ENCODE results near the gene ARID1A.

ARID1A gene

DNA sequence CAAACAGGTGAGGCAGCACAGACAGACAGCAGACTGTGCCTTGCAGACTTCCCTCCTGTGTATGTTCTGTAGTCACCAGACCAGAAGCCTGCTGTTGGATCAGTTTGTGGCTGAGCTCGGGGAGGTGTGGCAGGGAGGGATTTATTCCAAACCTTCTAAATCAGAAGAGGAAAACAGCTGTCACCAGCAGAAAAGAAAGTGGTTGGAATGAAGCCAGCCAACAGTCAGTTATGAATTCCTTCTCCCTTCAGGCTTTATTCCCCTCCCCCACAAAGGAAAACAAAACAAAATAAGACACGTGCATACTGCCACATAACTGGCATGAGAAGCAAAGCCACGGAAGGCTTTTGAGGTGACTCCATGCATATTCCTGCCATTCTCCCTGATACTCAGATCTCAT, 72.9 kb downstream of the ARID1A start:
- DNase-seq = no peak

DNA sequence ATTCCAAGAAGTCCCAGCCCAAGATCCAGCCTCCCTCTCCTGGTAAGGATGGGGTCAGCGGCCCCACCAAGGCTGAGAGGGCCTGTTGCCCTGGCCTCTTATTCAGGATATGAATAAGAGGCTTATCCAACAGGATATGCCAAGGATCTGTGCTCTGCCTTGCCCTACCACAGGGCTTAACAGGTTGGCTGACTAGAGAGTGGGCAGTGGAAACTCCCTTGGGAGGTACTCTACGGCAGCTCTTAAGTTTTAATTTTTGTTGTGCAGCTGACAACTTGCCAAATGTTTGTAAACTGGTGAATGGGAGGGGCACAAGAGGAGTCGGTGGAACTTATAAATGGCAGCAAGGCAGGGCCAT, 75.4 kb downstream of the ARID1A start:
- no peak for DNase-seq

DNA sequence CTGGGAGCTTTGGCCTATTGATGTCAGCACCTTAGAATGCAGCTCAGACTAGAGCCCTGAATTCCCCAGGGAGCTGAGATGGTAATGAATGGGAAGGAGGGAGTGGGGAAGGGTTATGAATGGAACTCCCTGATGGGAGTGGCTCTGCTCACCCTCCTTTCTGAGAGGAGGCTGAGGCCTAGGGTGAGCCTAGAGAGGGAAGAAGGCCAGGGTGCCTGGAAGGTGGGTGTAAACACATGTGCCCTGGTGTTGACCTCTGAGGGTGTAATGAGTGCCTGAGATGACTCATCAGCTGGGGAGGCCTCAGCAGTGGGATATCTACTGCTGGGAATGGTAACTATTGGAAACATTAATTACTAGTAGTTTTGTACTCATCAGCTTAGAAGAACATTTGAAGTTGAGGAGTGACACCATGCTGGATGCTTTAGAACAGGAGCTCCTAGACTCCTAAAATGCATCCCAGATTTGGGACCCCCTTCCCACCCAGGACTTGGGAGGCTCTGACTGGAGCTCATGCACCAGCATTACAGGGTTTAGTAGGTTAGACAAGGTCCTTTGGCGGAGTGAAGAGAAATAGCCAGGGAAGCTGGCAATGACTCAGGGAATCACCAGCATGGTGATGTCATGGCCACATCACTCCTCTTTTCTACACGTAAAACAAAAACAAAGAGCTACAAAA, 76.0 kb downstream of the ARID1A start:
- DNase-seq = peak; percentile 14

DNA sequence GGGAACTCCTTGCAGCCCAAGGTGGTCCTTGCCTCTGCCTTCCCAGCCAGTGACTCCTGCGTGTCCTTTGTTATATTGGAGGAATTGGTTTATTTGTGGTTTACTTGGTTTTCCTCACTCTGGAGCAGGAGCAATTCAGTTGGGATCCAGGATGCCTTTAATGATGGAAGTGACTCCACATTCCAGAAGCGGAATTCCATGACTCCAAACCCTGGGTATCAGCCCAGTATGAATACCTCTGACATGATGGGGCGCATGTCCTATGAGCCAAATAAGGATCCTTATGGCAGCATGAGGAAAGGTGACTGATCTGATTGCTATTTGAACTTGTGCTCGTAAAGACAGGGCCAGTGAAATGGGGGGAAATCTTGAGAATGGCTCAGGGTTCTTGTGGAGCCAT, 76.9 kb downstream of the ARID1A start:
- no peak for DNase-seq

DNA sequence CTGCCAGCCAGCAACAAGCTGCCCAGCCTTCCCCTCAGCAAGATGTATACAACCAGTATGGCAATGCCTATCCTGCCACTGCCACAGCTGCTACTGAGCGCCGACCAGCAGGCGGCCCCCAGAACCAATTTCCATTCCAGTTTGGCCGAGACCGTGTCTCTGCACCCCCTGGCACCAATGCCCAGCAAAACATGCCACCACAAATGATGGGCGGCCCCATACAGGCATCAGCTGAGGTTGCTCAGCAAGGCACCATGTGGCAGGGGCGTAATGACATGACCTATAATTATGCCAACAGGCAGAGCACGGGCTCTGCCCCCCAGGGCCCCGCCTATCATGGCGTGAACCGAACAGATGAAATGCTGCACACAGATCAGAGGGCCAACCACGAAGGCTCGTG, 78.6 kb downstream of the ARID1A start:
- no peak for DNase-seq

DNA sequence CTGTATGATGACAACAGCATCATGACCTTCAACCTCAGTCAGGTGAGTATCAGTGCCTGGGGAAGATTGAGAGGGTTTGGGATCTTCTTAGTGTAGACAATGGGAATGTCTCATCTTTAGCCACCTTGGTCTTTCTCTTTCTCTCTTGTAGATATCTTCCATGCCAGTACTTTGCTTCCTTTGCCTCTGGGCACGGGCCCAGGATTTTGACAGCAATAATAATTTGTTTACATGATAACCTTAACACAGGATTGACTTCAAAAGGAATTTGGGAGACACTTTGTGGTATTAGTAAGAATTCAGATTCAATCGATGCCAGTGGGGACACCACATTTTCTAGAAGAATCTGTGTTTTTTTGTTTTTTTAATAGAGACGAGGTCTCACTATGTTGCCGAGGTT, 79.9 kb downstream of the ARID1A start:
- no peak for DNase-seq

DNA sequence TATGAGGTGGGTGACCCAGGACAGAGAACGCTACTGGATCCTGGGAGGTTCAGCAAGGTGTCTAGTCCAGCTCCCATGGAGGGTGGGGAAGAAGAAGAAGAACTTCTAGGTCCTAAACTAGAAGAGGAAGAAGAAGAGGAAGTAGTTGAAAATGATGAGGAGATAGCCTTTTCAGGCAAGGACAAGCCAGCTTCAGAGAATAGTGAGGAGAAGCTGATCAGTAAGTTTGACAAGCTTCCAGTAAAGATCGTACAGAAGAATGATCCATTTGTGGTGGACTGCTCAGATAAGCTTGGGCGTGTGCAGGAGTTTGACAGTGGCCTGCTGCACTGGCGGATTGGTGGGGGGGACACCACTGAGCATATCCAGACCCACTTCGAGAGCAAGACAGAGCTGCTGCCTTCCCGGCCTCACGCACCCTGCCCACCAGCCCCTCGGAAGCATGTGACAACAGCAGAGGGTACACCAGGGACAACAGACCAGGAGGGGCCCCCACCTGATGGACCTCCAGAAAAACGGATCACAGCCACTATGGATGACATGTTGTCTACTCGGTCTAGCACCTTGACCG, 83.4 kb downstream of the ARID1A start:
- DNase-seq = no peak

DNA sequence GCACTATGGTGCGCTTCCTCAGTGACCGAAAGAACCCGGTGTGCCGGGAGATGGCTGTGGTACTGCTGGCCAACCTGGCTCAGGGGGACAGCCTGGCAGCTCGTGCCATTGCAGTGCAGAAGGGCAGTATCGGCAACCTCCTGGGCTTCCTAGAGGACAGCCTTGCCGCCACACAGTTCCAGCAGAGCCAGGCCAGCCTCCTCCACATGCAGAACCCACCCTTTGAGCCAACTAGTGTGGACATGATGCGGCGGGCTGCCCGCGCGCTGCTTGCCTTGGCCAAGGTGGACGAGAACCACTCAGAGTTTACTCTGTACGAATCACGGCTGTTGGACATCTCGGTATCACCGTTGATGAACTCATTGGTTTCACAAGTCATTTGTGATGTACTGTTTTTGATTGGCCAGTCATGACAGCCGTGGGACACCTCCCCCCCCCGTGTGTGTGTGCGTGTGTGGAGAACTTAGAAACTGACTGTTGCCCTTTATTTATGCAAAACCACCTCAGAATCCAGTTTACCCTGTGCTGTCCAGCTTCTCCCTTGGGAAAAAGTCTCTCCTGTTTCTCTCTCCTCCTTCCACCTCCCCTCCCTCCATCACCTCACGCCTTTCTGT, 84.6 kb downstream of the ARID1A start:
- DNase-seq = no peak

DNA sequence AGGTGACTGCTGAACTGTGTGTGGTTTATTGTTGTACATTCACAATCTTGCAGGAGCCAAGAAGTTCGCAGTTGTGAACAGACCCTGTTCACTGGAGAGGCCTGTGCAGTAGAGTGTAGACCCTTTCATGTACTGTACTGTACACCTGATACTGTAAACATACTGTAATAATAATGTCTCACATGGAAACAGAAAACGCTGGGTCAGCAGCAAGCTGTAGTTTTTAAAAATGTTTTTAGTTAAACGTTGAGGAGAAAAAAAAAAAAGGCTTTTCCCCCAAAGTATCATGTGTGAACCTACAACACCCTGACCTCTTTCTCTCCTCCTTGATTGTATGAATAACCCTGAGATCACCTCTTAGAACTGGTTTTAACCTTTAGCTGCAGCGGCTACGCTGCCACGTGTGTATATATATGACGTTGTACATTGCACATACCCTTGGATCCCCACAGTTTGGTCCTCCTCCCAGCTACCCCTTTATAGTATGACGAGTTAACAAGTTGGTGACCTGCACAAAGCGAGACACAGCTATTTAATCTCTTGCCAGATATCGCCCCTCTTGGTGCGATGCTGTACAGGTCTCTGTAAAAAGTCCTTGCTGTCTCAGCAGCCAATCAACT, 85.5 kb downstream of the ARID1A start:
- no peak for DNase-seq

DNA sequence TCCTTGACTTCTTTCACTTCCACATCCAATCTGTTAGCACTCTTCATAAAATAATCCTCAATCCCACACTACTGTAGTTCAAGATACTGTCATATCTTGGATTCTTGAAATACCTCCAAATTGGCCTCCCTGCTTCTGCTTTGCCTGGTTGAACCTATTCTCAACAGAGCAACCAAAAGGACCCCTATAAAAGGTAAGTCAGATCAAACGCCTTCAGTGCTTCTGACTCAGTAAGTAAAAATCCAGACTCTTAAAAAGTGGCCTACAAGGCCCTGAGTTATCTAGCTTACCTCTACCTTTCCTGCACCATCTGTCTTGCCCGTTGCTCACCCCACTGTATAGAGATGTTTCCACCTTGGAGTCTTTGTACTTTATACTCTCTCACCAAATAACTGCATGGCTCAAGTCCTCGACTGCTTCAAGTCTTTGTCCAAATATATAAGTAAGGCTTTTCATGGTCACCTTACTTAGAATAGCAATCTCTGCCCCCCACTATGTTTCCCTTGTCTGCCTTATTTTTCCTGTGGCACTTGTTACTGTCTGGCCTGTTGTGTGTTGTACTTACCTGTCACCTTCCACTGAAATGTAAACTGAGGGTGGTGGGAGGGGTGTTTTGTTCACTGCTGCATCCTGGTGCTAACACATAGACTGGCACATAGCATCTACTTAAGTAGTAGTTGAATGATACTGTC, 86.9 kb downstream of the ARID1A start:
- DNase-seq = no peak

DNA sequence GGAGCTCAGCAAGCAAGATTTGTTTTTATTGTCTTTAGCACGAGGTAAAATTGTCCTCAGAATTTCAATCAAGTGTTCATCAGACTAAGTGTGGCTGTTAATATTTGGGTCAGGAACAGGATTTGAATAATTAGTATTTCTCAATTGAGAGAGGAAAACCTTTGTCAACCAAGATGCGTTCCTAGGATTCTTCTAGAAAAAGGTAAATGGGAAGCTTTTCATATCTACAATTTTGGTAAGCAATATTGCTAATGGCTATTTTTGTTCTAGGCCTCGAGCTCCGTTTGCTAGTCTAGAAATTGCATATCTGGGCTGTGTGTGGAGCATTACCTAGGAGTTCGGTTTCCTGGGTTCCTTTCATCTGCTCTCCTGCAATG, 87.8 kb downstream of the ARID1A start:
- no peak for DNase-seq

DNA sequence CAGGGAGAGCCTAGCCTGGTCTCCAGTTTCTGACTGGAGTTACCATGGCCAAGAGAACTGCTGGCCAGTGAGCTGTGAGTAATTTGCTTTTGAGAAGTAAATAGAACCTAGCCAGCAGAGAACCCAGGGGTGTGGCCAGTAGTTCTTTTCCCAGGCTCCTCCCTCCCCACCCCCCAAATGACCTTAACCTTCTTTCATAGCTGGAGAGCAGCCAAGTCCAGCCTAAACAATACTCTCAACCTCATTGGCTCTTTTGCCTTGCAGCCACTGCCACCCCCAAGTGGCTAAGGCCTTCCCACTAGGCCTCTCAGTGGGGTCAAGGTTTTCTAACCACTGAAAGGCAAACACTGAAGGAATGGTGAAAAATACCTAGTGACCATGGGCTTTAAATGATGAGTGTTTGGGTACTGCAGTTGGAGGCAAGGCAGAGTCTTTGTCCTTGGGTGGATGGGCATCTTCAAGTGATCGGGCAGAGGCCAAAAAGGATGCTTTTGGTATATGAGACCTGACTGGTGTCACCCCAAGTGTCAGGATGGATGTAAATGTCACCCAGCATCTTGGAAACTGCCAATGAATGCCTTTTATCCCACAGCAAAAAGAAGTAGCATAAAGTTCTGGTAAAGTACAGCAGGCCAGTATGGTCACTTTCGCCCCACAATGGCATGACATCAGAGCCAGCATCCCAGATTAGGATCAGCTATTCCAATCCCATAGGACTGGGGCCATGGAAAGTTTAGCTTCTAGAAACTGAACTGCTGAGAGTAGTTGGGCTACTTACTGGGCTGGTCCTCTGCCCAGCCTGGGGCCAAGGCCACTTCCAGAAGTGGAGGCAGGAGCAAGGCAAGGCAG, 88.4 kb downstream of the ARID1A start:
- DNase-seq = peak; percentile 64

DNA sequence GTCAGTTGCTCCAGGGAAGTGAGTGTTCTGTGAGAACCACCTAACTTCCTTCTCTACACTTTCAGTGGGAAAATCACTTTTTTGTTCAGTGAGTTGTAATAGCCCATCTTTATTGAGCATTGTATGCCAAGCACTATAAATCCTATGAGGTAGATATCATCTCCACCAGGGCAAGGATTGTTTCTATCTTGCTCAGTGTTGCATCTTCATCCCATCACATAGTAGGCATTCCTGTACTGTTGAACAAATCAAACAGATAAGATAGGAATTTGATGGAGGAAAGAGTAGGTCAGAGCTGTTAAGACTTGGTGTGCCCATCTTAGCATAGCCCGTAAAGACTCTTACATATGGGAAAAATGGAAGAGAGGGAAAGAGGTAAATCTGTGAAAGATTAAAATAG, 89.1 kb downstream of the ARID1A start:
- no peak for DNase-seq

DNA sequence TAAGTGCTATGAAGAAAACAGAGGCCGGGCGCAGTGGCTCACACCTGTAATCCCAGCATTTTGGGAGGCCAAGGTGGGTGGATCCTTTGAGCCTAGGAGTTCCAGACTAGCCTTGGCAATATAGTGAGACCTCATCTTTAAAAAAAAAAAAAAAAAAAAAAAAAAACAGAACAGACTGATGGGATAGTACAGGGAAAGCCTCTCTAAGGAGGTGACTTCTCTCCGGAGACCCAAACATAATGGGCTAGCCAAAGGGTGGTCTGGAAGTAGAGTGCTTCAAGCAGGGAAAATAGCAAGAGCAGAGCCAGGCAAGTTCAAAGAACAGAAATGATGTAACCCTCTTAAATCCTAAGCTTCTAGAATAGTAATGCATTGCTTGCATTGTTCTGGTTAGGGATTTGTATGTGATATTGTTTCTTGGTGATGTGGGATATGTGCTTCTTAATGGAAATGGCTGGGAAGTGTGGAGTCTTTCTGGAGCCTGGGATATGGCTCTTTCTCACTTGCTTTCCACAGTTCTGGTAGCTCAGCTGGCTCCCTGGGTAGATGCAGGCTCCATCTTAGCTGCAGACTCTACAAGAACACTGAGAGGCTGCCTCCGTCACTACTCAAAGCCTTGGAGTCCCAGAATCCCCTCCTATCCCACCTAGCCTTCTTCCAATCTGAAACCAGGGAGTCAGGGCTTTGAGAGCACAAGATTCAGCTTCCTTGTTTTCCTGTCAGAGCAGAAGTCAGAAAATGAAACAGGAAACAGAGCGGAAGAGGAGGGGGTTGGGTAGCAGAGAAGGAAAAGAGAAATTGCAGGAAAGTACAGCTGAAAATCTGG, 90.0 kb downstream of the ARID1A start:
- DNase-seq = no peak

DNA sequence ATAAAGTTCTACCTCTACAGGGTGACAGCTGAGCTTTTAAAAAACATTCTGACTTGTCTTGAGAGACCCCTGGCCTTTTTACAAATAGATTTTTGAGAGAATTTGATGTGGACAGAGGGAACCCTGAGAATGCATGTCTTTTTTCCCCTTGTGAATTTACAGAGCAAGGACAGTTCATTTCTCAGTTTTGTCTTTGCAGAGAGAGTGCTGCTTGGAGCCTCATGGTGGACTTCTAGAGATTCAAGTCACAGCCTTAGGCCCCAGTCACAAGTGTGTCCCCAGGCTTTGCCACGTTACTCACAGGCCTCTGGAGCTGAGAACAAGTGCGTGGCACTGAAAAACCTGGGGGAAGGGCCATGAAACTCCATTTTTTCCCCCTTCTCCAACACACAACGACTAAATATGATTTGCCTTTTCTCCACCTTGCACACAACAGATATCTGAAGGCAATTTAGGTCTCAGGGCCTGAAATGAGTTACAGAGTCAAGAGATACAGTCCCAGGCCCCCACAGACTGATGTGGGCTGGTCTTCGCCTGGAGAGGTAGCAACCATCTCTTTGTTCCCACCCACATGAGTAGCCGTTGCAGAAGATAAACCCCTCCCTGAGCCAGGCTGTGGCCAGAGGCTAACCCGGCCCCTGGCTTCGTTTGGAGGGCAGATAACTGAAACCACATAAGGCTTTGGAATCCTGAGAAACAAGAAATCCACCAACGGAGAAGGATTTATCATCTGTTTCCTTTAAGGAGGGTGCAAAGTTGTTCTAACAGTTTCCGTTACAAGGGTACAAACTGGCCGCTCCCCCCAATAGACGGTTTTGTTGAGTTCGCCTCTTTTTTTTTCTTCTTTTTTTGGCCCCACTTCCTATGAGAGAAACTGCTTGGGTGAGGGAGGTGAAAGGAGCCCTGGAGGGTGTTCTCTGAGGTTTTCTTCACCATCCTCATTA, 90.9 kb downstream of the ARID1A start:
- DNase-seq = peak; percentile 55

DNA sequence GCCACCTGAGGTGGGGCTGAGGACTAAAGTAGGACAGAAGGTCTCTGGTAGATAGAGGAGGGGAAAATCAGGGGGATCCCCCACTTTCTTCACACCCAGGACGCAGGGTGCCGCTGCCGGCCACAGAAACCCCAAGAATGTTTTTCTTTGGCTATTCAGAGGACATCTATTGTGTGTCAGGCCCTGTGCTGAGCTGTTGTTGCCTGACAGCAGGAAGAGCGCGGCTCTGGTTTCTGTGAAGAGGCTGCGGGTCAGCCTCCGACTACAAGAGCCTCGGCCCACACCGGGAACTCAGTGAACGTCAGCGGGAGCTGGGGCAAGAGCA, 91.5 kb downstream of the ARID1A start:
- DNase-seq = no peak

DNA sequence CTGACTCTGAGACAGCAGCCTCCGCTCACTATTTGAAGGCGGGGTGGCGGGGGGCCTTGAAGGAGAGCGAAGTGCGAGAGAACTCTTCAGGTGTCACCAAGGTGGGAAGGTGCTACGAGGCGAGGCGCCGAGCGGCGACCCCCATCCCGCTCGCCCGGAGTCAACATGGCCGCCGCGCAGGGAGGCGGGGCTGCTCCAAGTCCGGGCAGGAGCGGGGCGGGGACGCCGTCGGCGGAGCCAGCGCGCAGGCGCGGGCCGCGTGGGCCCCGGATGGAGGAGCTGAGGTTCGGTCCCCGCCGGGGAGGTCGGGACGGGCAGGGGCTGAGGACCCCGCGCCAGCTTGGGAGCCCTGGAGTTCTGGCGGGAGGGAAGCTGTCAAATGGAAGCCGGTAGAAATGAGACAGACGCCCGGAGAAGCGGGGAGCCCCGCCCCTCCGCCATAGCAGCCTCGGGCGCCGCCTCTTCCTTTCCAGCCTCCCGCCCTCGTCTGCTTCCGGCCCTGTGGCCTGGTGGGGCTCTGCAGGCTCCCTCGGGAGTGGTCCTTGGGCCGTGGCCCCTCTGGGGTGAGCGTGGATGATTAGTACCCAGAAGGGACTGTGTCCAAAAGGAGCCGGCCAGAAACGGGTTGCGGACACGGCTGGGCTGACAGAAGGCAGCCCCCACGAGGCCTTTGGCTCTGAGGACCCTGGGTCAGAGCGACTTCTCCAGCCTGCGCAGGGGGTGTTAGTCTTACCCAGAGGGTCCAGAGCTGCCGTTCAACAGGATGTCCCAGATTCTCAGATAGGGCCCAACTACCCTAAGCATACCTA, 92.1 kb downstream of the ARID1A start, which contains the start of gene PIGV:
Gene PIGV, plus strand, starts transcription at position 245 of the 809 bp plus-strand sequence. CDS start 2,866 bp downstream, outside the sequence.
- DNase-seq = peak; percentile 83

DNA sequence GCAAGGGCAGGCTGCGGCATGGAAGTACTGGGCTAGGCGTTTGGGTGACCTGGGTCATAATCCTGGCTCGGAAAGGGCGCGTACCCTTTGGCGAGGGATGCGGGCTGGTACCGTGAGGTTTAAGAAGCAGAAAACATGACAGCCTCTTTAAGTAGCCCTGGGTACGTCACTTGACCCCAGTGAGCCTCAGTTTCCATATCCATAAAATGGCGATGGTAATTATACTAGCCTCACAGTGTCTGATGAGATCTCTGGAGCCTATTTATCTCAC, 92.6 kb downstream of the ARID1A start:
- no peak for DNase-seq

DNA sequence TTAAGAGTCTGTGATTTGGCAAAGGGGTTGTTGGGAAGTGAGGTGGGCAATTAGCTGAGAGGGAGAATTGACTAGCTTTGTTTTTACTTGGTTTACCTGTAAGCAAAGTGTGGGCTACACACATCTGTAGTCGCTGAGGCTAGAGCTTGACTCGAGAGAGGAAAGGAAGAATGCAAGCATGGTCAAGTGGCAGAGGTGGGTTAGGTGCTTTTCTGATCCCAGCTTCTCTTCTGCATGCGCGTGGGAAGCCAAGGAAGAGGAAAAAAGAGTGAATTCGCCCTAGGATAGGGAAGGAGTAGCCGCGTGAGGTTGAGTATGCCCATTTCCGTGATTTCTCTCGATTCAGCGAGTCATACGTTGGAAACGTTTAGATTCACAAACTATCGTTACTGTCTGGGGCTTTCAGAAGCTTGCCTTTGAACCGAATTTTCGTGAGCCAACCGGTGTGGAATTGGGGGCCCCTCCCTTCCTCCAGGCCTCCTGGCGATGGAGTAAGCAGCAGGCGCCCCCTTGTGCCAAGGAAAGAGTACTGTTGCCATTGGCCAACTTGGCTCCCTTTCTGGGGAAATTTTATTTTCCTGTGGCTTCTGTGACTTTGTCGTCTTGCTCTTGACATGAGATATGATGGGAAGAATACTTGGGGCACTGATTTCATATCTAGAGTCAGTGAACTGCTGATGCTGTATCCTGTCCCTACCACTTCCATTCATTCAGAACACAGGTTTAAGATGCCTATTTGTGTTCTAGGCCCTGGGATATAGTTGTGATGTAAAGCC, 93.2 kb downstream of the ARID1A start:
- DNase-seq = peak; percentile 75

DNA sequence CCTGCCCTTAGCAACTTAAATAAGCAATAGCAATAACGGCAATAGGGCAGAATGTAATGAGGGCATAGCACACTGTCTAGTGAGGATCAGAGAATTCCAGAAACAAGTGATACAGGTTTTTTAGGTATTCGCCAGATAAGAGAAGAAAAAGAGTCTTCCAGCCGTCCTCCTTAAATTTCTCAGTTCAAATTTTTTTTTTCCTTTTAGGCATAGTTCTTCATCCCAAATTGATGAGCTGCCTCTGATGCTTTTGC, 93.7 kb downstream of the ARID1A start:
- DNase-seq = no peak
